ENCODE data around the gene PPARD. TPM values are rescaled to one million over a fixed set of nuclear protein-coding genes. Genes with fewer than 3 reads are reported as not detected.

Gene PPARD
- total and polyA plus RNA-seq, 2 of the 13 experiments (the other 11 are each of a cell fraction or from before 2014, with no cell fraction given) = 6.1 to 13.3 TPM

- no peak for TF ChIP-seq ARID4A (CRISPR knock-in tag; IDR thresholded peaks at IDR 0.05; ENCODE audit: borderline replicate concordance)
- no peak for TF ChIP-seq ARHGAP35 (CRISPR knock-in tag; IDR thresholded peaks at IDR 0.05; ENCODE audit: borderline replicate concordance)
- no peak for TF ChIP-seq ZZZ3 (CRISPR knock-in tag; IDR thresholded peaks at IDR 0.05; ENCODE audit: borderline replicate concordance)
- TF ChIP-seq ZBTB25 (CRISPR knock-in tag; IDR thresholded peaks at IDR 0.05) = no peak
- no peak for TF ChIP-seq GMEB1 (CRISPR knock-in tag; IDR thresholded peaks at IDR 0.05; ENCODE audit: borderline replicate concordance)
- TF ChIP-seq POLR2G (IDR thresholded peaks at IDR 0.05; ENCODE audit: low read depth, low read length) = 0 out of 2 replicates have a peak, but pooled peaks have one; percentile 45
- TF ChIP-seq MXD1 (CRISPR knock-in tag; IDR thresholded peaks at IDR 0.05) = no peak
- 0 out of 2 replicates have a peak, but pooled peaks have one; percentile 24 for TF ChIP-seq POLR2AphosphoS2 (IDR thresholded peaks at IDR 0.05; ENCODE audit: low read depth, low read length)
- TF ChIP-seq TBX2 (CRISPR knock-in tag; IDR thresholded peaks at IDR 0.05; ENCODE audit: borderline replicate concordance) = no peak
- peak; percentile 83; the same call in 1 of the 2 replicates for TF ChIP-seq RBFOX2 (IDR thresholded peaks at IDR 0.05; ENCODE audit: low read depth, low read length)
- no peak for TF ChIP-seq WIZ (CRISPR knock-in tag; IDR thresholded peaks at IDR 0.05)
- no peak for TF ChIP-seq PHF5A (CRISPR knock-in tag; IDR thresholded peaks at IDR 0.05; ENCODE audit: low read depth, unreplicated experiment)
- no peak for TF ChIP-seq SNAPC2 (CRISPR knock-in tag; IDR thresholded peaks at IDR 0.05)
- TF ChIP-seq ZKSCAN8 (CRISPR knock-in tag; IDR thresholded peaks at IDR 0.05; ENCODE audit: borderline replicate concordance) = no peak
- TF ChIP-seq ZNF253 (CRISPR knock-in tag; IDR thresholded peaks at IDR 0.05; ENCODE audit: borderline replicate concordance) = no peak
- TF ChIP-seq XBP1 (CRISPR knock-in tag; IDR thresholded peaks at IDR 0.05) = no peak
- TF ChIP-seq DDIT3 (CRISPR knock-in tag; IDR thresholded peaks at IDR 0.05) = no peak
- no peak for TF ChIP-seq ZNF574 (CRISPR knock-in tag; IDR thresholded peaks at IDR 0.05)
- TF ChIP-seq POLR2A (IDR thresholded peaks at IDR 0.05; ENCODE audit: insufficient read depth in 1 of 2, low read depth in 2 of 2, low read length in 2 of 2) = peak in 1 of 2 experiments; percentile 69; a peak in 2 of 4 replicates
- no peak for TF ChIP-seq ISX (CRISPR knock-in tag; conservative IDR thresholded peaks at IDR 0.05)
Observed at GRCh38 chr6:35470663-35471120, 128.3 kb downstream of the PPARD start (continued).

All from HepG2 (cell line).